Neuronal stem cell (in vitro differentiated cells): ENCODE data around the gene DNER.

Experiments used
- DNase-seq: peaks from one replicate; pipeline ENCODE4 v3.0.0-alpha.2; 2013; ENCODE audit warnings: low spot score
- H2AFZ ChIP-seq: one replicate; pipeline ENCODE4 v1.6.1; 2013; ENCODE audit warnings: mild to moderate bottlenecking, low read length, inconsistent platforms
- H2AK5ac ChIP-seq: 2 replicates; pipeline ENCODE4 v1.6.1; 2013; ENCODE audit warnings: low read depth, mild to moderate bottlenecking, inconsistent platforms, low read length, moderate library complexity, mixed read lengths
- H2BK120ac ChIP-seq: 2 replicates; pipeline ENCODE4 v1.6.1; 2013; ENCODE audit warnings: low read depth, mild to moderate bottlenecking, inconsistent platforms, low read length, moderate library complexity, mixed read lengths
- H2BK12ac ChIP-seq: one replicate; pipeline ENCODE4 v1.6.1; 2013; ENCODE audit warnings: low read length, inconsistent platforms
- H2BK15ac ChIP-seq: 2 replicates; pipeline ENCODE4 v1.6.1; 2013; ENCODE audit warnings: mild to moderate bottlenecking, low read length, inconsistent platforms, mixed read lengths
- H2BK5ac ChIP-seq: one replicate; pipeline ENCODE4 v1.6.1; 2013; ENCODE audit warnings: inconsistent platforms, mild to moderate bottlenecking, low read length, moderate library complexity
- H3K14ac ChIP-seq: one replicate; pipeline ENCODE4 v1.6.1; 2013; ENCODE audit warnings: low read length, inconsistent platforms
- H3K18ac ChIP-seq: 2 replicates; pipeline ENCODE4 v1.6.1; 2013; ENCODE audit warnings: low read length, inconsistent platforms
- H3K23ac ChIP-seq: 2 replicates; pipeline ENCODE4 v1.6.1; 2013; ENCODE audit warnings: low read depth, mild to moderate bottlenecking, mixed read lengths, low read length, inconsistent platforms; ENCODE audit not compliant: poor library complexity
- H3K27ac ChIP-seq: replicated peaks from 3 replicates; pipeline ENCODE4 v1.5.1; 2013; ENCODE audit warnings: low read length, inconsistent platforms
- H3K27me3 ChIP-seq, 3 experiments: 2 replicates each; pipeline ENCODE4 v1.6.1; 2013; ENCODE audit warnings: low read length in 3 of 3, mild to moderate bottlenecking in 2 of 3, inconsistent platforms in 1 of 3, low read depth in 1 of 3, mixed read lengths in 1 of 3, moderate library complexity in 1 of 3; ENCODE audit not compliant: control insufficient read depth in 3 of 3, insufficient read depth in 3 of 3
- H3K36me3 ChIP-seq, 2 donors: replicated peaks in 1 of 2; 2 replicates each; pipeline ENCODE4 v1.6.1; 2013; ENCODE audit warnings: low read length in 2 of 2; ENCODE audit not compliant: control insufficient read depth in 2 of 2, insufficient read depth in 2 of 2
- H3K4ac ChIP-seq: 2 replicates; pipeline ENCODE4 v1.6.1; 2013; ENCODE audit warnings: inconsistent platforms, mild to moderate bottlenecking, low read length, moderate library complexity
- H3K4me1 ChIP-seq, 2 donors: 1 replicate in 1 of 2; 2 replicates in 1 of 2; pipeline ENCODE4 v1.6.1; 2013; ENCODE audit warnings: low read length in 2 of 2, low read depth in 1 of 2; ENCODE audit not compliant: control insufficient read depth in 2 of 2, insufficient read depth in 1 of 2
- H3K4me2 ChIP-seq: one replicate; pipeline ENCODE4 v1.6.1; 2013; ENCODE audit warnings: mild to moderate bottlenecking, low read length, inconsistent platforms; ENCODE audit not compliant: insufficient read depth, poor library complexity, severe bottlenecking
- H3K4me3 ChIP-seq, 2 donors: 2 replicates each; pipeline ENCODE4 v1.5.1; 2013; ENCODE audit warnings: low read length in 2 of 2, mild to moderate bottlenecking in 2 of 2, inconsistent platforms in 1 of 2, moderate library complexity in 1 of 2
- H3K79me1 ChIP-seq: one replicate; pipeline ENCODE4 v1.6.1; 2013; ENCODE audit warnings: low read depth, mild to moderate bottlenecking, inconsistent platforms, low read length, moderate library complexity
- H3K9ac ChIP-seq: one replicate; pipeline ENCODE4 v1.6.1; 2013; ENCODE audit warnings: mild to moderate bottlenecking, low read depth, low read length, inconsistent platforms; ENCODE audit not compliant: poor library complexity
- H3K9me3 ChIP-seq, 2 donors: replicated peaks in 1 of 2; 2 replicates each; pipeline versions ENCODE3 to v1.6.1; 2013; ENCODE audit warnings: low read length in 2 of 2, mild to moderate bottlenecking in 2 of 2, inconsistent platforms in 1 of 2, low read depth in 1 of 2, mixed read lengths in 1 of 2, moderate library complexity in 1 of 2; ENCODE audit not compliant: control insufficient read depth in 2 of 2, insufficient read depth in 1 of 2
- H4K8ac ChIP-seq: one replicate; pipeline ENCODE4 v1.6.1; 2013; ENCODE audit warnings: low read depth, mild to moderate bottlenecking, inconsistent platforms, low read length, moderate library complexity
- H4K91ac ChIP-seq: one replicate; pipeline ENCODE4 v1.6.1; 2013; ENCODE audit warnings: low read length, low read depth, mild to moderate bottlenecking, inconsistent platforms; ENCODE audit not compliant: poor library complexity
- WGBS, 2 donors: extraction: QIAGEN DNeasy Blood & Tissue Kit; methylation state at CpG; one replicate each; pipeline ENCODE4 v1.1.7; 2013; ENCODE audit warnings: missing lambda C conversion rate in 2 of 2, mixed read lengths in 1 of 2; ENCODE audit not compliant: insufficient read length in 2 of 2, insufficient replicate concordance in 1 of 2; ENCODE audit errors: extremely low coverage in 2 of 2; 5-methylcytosine and 5-hydroxymethylcytosine counted together

Gene DNER

DNA sequence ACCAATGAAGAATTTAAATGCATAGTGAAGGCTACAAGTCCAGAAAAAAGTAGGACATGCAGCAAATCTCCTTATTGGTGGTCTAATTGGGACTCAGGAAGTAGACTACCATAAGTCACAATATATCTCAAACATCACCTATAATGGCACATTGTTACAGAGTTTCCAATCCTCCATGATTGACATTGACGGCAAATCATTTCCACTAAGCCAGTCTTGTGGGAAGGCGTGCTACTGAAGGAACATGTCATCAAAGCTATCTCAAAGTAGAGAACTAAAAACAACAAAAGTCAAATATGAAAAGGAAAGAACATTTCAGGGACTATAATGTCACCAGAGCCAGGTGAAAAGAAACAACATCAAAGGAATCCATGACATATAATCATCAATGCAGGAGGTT lies 276.9 kb downstream of the DNER start:
- Histone ChIP-seq H3K14ac (no peak overlapping the region), H2AK5ac (no peak overlapping the region), H2BK5ac (no peak overlapping the region), H3K4me2 (no peak overlapping the region), H3K79me1 (no peaks in the 10 kb centered on the region), H3K27me3 (no peaks in the 10 kb centered on the region), H3K36me3 (no peaks in the 10 kb centered on the region), H4K8ac (no peak overlapping the region), H3K18ac (no peak overlapping the region), H3K4me1 (no peaks in the 10 kb centered on the region), H2BK15ac (no peak overlapping the region), H3K4me3 (no peak overlapping the region), H3K23ac (no peak overlapping the region), H3K9ac (no peak overlapping the region), H2BK120ac (no peak overlapping the region), H3K4ac (no peak overlapping the region), H2AFZ (no peak overlapping the region), H3K27ac (no peak overlapping the region), H3K9me3 (no peaks in the 10 kb centered on the region), H4K91ac (no peak overlapping the region), H2BK12ac (no peak overlapping the region)
- WGBS, 2 donors, result no CpG with 5 or more reads among the region's 2 CpGs
- DNase-seq, result no peak

GRCh38 chr2:229434187-229434586 lies 280.2 kb downstream of the DNER start:
- Histone ChIP-seq H4K91ac (no peak overlapping the region), H2BK12ac (no peak overlapping the region), H3K4me1 (no peaks in the 10 kb centered on the region), H3K36me3 (no peaks in the 10 kb centered on the region), H2BK5ac (no peak overlapping the region), H3K23ac (no peak overlapping the region), H3K9me3 (no peaks in the 10 kb centered on the region), H3K4me3 (no peak overlapping the region), H3K27ac (no peak overlapping the region), H2BK15ac (no peak overlapping the region), H2AK5ac (no peak overlapping the region), H3K79me1 (no peaks in the 10 kb centered on the region), H3K14ac (no peak overlapping the region), H4K8ac (no peak overlapping the region), H2BK120ac (no peak overlapping the region), H3K4me2 (no peak overlapping the region), H3K18ac (no peak overlapping the region), H3K9ac (no peak overlapping the region), H3K27me3 (no peaks in the 10 kb centered on the region), H2AFZ (no peak overlapping the region), H3K4ac (no peak overlapping the region)
- DNase-seq, result no peak
- WGBS, 2 donors, result no CpG with 5 or more reads among the region's 2 CpGs

DNA sequence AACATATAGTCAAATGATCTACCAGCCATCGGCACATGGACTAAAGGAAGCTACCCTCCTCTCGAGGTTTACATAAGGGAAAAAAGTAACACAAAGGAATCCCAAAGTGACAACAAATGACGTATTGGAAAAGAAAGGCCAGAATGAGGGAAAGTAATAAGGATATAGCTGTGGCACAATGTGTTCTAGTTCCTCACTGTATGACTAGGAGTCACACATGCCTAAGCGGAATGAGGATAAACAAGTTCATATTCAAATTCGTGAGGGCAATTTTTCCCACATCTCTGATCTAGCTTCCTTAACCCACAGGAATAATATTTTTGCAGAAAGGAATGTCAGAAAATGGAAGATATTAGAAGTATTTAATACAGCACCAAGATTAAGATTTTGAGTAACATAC lies 281.0 kb downstream of the DNER start:
- no peak overlapping the region for H2BK5ac ChIP-seq
- no peak overlapping the region for H2BK120ac ChIP-seq
- H3K9me3 ChIP-seq, result no peaks in the 10 kb centered on the region
- H3K4me1 ChIP-seq, result no peaks in the 10 kb centered on the region
- H3K23ac ChIP-seq, result no peak overlapping the region
- DNase-seq, result no peak
- no peak overlapping the region for H2BK12ac ChIP-seq
- H2BK15ac ChIP-seq, result no peak overlapping the region
- H3K18ac ChIP-seq, result no peak overlapping the region
- no peaks in the 10 kb centered on the region for H3K79me1 ChIP-seq
- no peak overlapping the region for H3K9ac ChIP-seq
- no peak overlapping the region for H2AK5ac ChIP-seq
- no peak overlapping the region for H4K8ac ChIP-seq
- H3K36me3 ChIP-seq, result no peaks in the 10 kb centered on the region
- H3K4ac ChIP-seq, result no peak overlapping the region
- no peak overlapping the region for H3K27ac ChIP-seq
- H4K91ac ChIP-seq, result no peak overlapping the region
- WGBS, 2 donors, result no CpG with 5 or more reads among the region's 5 CpGs
- no peak overlapping the region for H2AFZ ChIP-seq
- H3K4me3 ChIP-seq, result no peak overlapping the region
- H3K27me3 ChIP-seq, result no peaks in the 10 kb centered on the region
- H3K14ac ChIP-seq, result no peak overlapping the region
- no peak overlapping the region for H3K4me2 ChIP-seq

- Histone ChIP-seq H3K36me3 (no peaks in the 10 kb centered on the region), H3K9me3 (no peaks in the 10 kb centered on the region), H3K18ac (no peak overlapping the region), H4K8ac (no peak overlapping the region), H2BK120ac (no peak overlapping the region), H3K27me3 (no peaks in the 10 kb centered on the region), H3K4me1 (no peaks in the 10 kb centered on the region), H3K79me1 (no peaks in the 10 kb centered on the region), H4K91ac (no peak overlapping the region), H3K23ac (no peak overlapping the region), H3K4me2 (no peak overlapping the region), H3K4me3 (no peak overlapping the region), H2BK15ac (no peak overlapping the region), H3K9ac (no peak overlapping the region), H2AK5ac (no peak overlapping the region), H3K14ac (no peak overlapping the region), H2BK5ac (no peak overlapping the region), H2AFZ (no peak overlapping the region), H3K27ac (no peak overlapping the region), H2BK12ac (no peak overlapping the region), H3K4ac (no peak overlapping the region)
- DNase-seq, result no peak
- no CpG with 5 or more reads among the region's 2 CpGs for WGBS, 2 donors
Measured at GRCh38 chr2:229431327-229431954, 282.9 kb downstream of the DNER start.
